Stimulated activated CD4-positive, alpha-beta T cell treated with anti-CD3 and anti-CD28 coated beads, Interleukin-1b, Interleukin-23, amount 100 ng/mL, for 24 hours (primary cell): ENCODE measurements around the gene OSBPL8.

Experiments
- DNase-seq, 4 experiments: peaks; one replicate each; pipeline ENCODE4 v3.0.0-alpha.2; 2020; ENCODE audit warnings: low read depth in 4 of 4, low spot score in 1 of 4

Gene OSBPL8

DNA sequence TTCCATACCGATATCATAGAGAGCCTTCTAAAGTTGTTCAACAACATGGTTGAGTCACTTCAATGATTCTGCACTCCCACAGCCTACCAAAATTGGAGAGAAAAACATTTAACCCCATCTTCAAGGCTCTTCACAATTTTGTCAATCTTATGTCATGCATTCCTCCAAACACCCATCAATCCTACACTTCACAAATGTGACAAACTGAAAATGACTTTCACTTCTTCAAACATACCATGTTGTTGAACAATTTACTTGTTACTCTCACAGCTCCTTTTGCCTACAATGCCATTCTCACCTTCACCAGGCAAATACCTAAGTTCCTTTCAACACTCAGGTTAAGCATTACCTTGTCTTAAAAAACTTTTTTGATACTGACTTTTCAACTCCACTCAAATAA lies 88.0 kb downstream of the OSBPL8 start:
- no peak for DNase-seq

- no peak for DNase-seq
These were observed 89.3 kb downstream of the OSBPL8 start for GRCh38 chr12:76470028-76470939.

DNA sequence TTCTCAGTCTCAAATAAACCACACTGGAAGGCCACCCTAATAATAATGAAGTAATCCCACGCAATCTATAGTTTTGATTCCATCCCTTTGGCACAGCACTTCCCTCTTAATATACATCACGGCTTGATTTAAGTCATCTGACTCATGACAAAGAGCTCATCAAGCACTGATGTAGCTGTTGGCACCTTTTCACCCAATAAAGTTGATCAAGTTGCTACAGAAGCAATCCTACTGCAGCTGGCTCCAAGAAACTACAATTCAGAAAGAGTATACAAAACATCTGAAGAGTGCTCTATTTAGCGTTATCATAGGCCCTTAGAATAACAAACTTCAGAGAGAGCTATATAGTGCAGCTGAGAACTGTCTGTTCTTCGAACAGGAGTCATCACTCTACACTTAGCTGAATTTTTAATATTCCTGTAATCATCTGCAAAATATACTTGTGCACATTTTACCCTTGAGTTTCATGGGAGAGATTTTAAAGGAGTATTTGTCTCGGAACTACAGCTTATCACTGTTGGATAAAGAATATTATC lies 94.9 kb downstream of the OSBPL8 start:
- DNase-seq, result no peak

DNA sequence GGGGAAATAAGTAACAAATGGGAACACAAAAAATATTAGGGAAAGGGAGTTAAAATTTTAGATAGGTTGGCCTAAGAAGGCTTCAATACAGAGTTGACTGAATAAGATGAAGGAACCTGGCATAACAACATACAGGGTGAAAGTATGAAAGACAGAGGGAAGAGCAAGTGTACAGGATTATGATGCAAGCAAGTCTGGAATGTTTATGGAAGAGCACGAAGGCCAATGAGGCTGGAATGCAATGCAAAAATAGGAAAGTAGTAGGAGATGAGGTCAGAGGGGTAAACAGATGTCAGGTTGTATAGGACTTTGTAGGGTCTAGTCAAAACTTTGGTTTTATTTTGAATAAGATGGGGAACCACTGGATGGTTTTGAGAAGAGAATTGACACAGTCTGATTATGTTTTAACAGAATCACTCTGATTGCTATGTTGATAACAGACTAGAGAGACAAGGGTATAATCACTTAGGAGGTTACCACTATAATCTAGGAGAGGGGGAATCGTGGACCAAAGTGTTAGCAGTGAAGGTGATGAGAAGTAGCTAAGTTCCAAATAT lies 96.8 kb downstream of the OSBPL8 start:
- DNase-seq, result no peak

DNA sequence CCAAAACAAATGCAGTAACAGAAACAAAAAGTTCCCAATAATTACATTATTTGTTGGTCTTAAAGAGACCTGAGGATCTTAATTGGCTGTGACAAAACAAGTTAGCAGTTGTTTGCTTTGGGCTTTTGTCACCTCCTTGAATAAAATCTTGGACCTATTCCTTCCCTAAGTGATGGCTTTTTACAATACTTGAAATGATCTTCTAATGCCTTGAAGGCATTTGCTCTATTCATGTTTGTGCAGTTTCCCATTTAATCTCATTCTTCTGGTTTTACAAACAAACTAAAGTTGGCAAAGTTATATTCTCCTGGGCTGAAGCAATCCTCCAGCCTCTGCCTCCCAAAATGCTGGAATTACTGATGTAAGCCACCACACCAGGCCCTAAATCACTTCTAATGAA lies 98.8 kb downstream of the OSBPL8 start:
- DNase-seq, result no peak

- no peak for DNase-seq
These were observed 101.8 kb downstream of the OSBPL8 start for GRCh38 chr12:76457818-76458217.

DNA sequence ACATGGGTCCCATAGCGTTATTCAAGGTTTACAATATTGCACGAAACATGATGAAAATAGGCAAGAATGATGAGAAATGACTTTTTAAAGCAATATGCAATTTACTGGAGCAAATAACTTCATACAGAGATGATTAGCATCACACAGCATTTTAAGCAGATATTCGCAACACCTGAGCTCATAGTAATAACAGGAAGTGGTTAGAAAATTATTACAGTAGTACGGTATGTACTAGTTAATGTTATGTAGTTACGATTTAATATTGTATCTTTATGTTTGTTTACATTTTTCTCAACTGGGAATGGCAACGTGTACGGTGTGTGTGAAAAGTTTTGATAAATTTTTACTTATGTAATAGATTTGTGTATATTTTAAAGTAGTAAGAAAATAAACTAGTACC lies 102.6 kb downstream of the OSBPL8 start:
- DNase-seq, result no peak

DNA sequence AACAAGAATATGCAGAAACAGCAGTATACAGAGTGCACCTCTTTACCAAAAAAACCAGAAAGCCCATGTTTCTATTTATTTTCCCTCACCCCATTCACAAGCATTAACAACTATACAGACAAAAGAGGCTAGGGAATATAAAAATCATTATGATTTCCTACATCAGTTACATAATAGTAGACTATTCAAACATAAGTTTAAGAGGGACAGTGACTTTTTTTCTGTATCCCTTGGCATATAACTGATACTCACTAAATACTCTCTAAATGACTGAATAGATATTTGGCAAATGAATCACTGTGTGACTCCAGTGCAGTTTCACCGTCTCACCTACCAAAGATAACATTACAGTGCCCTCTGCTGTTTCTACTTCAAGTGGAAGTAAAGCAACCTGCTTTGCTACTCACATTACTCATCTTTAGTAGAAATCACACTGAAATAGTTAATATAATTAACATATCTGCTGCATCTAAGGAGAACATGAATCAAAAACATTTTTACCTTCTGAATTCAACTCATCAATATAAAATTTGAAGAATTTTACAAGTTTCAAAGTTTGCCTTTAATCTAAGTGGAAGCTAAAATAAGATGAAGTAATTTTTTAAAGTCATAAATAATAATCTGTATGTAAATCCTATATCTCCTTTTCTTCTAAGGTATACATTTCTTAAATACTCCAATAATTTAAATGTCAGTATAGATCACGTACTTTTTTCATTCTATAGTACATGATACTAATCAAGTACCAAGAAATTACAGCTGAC lies 103.8 kb downstream of the OSBPL8 start:
- DNase-seq, result peak in 1 of 4 experiments; percentile 1

DNA sequence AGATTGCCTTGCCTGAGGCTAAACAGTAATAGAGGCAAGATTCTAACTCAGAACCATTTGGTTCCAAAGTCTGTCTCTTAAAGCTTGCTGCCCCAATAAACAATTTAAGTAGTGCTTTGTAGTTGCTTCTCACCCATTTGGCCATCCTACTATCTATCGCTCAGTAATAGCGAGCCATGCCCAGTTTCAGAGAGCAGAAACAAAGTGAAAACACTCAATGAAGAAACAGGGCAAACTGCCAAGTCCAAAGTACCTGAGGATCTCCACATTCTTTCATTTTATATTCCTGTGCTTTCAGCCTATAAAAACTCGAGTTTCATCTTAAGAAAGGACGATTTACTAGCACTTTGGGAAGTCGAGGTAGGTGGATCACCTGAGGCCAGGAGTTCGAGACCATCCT lies 108.0 kb downstream of the OSBPL8 start:
- no peak for DNase-seq

- DNase-seq, result no peak
These were observed 108.9 kb downstream of the OSBPL8 start for GRCh38 chr12:76450690-76451089.

DNA sequence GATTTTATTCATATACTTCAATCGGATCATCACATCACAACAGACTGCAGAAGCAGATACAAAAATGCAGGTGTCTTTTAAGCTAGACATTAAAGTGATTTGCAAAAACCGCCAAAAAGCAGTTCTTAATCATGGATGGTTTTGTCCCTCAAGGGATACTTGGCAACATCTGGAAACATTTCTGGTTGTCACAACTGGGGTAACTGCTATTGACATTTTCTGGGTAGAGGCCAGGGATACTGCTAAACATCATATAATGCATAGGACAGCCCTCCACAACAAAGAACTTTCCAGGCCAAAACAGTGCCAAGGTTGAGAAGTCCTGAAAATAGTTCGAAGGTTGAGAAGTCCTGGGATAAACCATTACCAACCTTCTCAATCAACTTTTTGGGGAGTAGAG lies 109.6 kb downstream of the OSBPL8 start:
- no peak for DNase-seq

DNA sequence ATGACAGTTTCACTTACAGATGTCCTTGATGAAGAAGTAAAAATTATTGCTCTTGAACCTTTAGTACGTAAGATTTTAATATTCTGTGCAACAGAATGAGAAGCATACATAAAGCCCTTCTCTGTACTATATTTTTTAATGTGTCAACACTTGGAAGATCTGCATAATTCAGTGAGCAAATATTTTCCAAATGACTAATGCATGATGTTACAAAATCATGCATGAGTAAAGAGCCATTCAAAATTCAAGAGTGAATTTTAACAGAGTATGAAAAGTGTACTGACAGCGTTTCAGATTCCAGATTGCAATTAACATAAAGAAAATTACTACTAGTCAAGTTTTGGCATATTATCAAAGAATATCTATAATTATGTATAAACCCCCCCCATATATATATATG lies 110.0 kb downstream of the OSBPL8 start:
- no peak for DNase-seq

DNA sequence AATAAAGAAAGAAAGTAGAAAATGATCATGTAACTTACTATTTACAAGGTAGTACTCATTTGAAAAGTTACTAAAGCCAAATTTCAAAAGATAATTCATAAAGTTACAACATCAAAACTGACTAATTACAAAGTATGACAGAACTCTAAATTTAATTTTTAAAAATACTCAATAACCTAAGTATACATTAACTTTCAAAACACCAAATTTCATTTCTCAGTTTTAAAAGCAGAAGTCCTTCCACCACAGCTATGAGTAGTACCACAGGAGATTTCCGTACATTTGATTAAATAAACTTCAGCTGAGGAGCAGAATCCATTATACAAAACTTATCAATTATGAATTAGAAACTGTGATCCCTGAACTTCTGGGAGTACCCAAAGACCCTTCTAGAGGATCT lies 110.6 kb downstream of the OSBPL8 start:
- DNase-seq, result no peak

DNA sequence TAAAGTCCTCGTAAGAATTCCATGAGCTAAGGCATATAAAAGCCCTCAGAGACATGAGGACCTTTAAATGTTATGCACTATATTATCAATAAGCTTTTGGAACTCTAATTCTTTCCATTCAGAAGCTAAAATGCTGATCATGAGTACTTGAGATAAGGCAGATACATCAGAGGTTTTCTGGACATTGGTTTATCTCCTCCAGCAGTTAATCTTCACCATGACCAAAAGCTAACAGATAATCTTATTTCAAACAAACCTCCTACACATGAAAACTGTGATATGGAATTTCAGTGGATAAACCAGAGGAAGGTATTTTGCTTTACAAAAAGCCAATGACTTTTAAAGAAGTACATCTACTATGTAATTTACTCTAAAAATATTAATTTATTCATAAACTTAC lies 113.5 kb downstream of the OSBPL8 start:
- DNase-seq, result no peak

GRCh38 chr12:76445462-76445861 lies 114.1 kb downstream of the OSBPL8 start:
- DNase-seq, result no peak

- no peak for DNase-seq
These were observed 115.1 kb downstream of the OSBPL8 start for GRCh38 chr12:76444408-76444984.

DNA sequence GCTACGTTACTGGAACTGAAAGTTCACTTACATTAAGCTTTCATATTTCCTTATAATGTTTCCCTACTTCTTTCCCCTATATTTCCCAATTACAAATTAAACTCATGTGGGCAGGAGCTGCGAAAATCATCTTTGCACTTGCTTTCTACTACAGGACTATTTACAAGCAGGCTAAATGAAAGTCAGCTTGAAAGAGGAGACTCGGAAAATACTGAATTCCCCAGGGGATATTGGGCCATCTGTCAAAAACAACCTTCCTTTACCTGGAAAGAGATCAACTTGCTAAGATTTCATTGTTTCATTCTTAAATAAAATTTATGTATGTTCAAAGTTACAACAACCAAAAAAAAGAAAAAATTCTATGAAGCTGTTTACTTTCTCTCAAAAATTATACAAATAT lies 118.6 kb downstream of the OSBPL8 start:
- DNase-seq, result no peak

DNA sequence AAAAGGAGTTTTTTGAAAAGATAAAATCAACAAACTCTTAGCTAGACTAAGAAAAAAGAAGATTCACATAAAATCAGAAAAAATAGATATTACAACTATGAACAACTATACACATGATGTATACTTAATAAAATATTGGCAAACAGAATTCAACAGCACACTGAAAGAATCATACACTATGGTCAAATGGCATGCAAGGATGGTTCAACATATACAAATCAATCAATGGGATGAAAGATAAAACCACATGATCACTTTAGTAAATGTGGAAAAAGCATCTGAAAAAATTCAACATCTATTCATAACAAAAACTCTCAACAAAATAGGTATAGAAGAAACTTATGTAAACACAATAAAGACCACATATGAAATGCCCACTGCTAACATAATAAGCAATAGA lies 126.8 kb downstream of the OSBPL8 start:
- DNase-seq, result no peak

- DNase-seq, result no peak
These were observed 131.5 kb downstream of the OSBPL8 start for GRCh38 chr12:76428117-76428516.

GRCh38 chr12:76426160-76426559 lies 133.4 kb downstream of the OSBPL8 start:
- no peak for DNase-seq

GRCh38 chr12:76424941-76425340 lies 134.6 kb downstream of the OSBPL8 start:
- no peak for DNase-seq
